Measurements from ENCODE around the gene FAM228A.

Gene FAM228A

DNA sequence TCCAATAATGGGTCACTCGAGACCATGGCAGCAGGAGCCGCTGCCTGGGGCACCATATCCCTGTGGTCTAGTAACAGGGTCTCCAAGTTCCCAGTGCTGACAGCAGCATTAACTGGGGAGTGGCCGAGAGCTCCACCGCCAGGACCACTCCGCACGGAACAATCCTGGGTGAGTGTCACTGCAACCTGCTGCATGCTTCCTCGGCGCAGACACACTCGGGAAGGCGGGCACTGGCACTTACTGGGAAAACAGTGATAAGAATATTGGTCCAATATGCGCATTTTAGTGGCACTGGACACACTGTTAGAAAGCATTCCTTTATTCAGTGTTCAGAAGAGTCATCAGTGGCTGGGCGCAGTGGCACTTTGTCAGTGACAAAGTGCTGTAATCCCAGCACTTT is 29.7 kb downstream of the FAM228A start:
- TF ChIP-seq EZH2phosphoT487 (conservative IDR thresholded peaks at IDR 0.05; ENCODE audit: low read length) = no peak
- TF ChIP-seq CTCF (IDR thresholded peaks at IDR 0.05; ENCODE audit: insufficient read depth, low read length, poor library complexity, severe bottlenecking) = no peak
- H3K79me2 ChIP-seq (ENCODE audit: insufficient read depth, low read length) = no peaks in the 10 kb centered on the region
- H3K27ac ChIP-seq (ENCODE audit: low read depth, low read length) = no peak overlapping the region
- H3K4me3 ChIP-seq (ENCODE audit: insufficient read depth, low read length, poor library complexity, severe bottlenecking) = no peak overlapping the region
- no peaks in the 10 kb centered on the region for H3F3A ChIP-seq (ENCODE audit: insufficient read depth)
- H2AFZ ChIP-seq (ENCODE audit: low read depth, low read length, severe bottlenecking) = no peak overlapping the region
- H3K9ac ChIP-seq (ENCODE audit: low read length) = no peak overlapping the region
- no peak overlapping the region for H3K4me2 ChIP-seq (ENCODE audit: low read depth, low read length, poor library complexity, severe bottlenecking)
- no peaks in the 10 kb centered on the region for H3K9me3 ChIP-seq (ENCODE audit: insufficient read depth, low read length)
- H3K9me2 ChIP-seq (replicated peaks; ENCODE audit: insufficient read depth, low read length) = no peaks in the 10 kb centered on the region
- H3K27me3 ChIP-seq (ENCODE audit: low read length) = no peaks in the 10 kb centered on the region
- no peaks in the 10 kb centered on the region for H3K36me3 ChIP-seq (ENCODE audit: low read length)
- no peaks in the 10 kb centered on the region for H4K20me1 ChIP-seq (ENCODE audit: low read depth, low read length)

DNA sequence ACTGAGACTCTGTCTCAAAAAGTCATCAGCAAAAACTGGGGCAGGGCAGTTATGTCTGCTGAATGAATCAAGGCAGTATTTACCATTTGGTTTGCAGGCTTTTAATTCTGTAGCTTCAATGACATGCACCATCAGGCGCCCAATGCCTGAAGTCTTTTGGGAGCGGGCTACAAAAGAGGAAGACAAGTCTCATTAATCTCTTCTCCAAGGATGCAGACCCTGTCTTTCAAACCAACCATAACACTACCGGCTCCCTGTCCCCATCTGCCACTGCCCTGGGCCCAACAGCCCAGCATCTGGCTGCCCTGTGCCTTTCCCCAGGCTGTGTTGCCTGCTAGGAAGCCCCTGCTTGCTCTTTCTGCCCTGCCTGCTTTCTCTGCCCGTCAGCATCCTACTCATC is 30.3 kb downstream of the FAM228A start:
- Histone ChIP-seq H3F3A (ENCODE audit: insufficient read depth) (no peaks in the 10 kb centered on the region), H3K9me3 (ENCODE audit: insufficient read depth, low read length) (no peaks in the 10 kb centered on the region), H3K36me3 (ENCODE audit: low read length) (no peaks in the 10 kb centered on the region), H3K4me3 (ENCODE audit: insufficient read depth, low read length, poor library complexity, severe bottlenecking) (no peak overlapping the region), H3K9ac (ENCODE audit: low read length) (no peak overlapping the region), H3K79me2 (ENCODE audit: insufficient read depth, low read length) (no peaks in the 10 kb centered on the region), H4K20me1 (ENCODE audit: low read depth, low read length) (no peaks in the 10 kb centered on the region), H3K27me3 (ENCODE audit: low read length) (no peaks in the 10 kb centered on the region), H2AFZ (ENCODE audit: low read depth, low read length, severe bottlenecking) (no peak overlapping the region), H3K27ac (ENCODE audit: low read depth, low read length) (no peak overlapping the region), H3K4me2 (ENCODE audit: low read depth, low read length, poor library complexity, severe bottlenecking) (no peak overlapping the region), H3K9me2 (replicated peaks; ENCODE audit: insufficient read depth, low read length) (no peaks in the 10 kb centered on the region)
- TF ChIP-seq EZH2phosphoT487 (conservative IDR thresholded peaks at IDR 0.05; ENCODE audit: low read length) (no peak), CTCF (IDR thresholded peaks at IDR 0.05; ENCODE audit: insufficient read depth, low read length, poor library complexity, severe bottlenecking) (no peak)

DNA sequence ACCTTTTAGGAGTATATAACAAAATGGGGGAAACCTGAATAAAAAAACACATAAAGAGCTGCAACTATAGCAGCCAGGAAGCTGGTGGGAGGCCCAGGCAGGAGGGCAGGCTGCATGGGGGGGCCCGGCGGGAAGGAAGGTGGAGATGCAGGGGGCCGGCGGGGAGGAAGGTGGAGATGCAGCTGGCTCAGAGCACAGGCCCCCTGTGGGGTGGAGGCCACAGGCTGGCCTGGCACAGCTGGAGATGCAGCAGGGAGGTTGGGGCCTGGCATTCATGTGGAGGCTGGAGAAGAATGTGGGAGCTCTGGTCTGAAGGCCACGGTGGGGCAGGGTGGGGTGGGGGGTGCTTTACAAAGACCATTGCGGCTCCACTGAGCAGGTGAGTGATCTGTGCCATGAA is 31.4 kb downstream of the FAM228A start:
- TF ChIP-seq EZH2phosphoT487 (conservative IDR thresholded peaks at IDR 0.05; ENCODE audit: low read length) (no peak), CTCF (IDR thresholded peaks at IDR 0.05; ENCODE audit: insufficient read depth, low read length, poor library complexity, severe bottlenecking) (no peak)
- Histone ChIP-seq H3K9me2 (replicated peaks; ENCODE audit: insufficient read depth, low read length) (no peaks in the 10 kb centered on the region), H3K27ac (ENCODE audit: low read depth, low read length) (no peak overlapping the region), H4K20me1 (ENCODE audit: low read depth, low read length) (no peaks in the 10 kb centered on the region), H3K27me3 (ENCODE audit: low read length) (no peaks in the 10 kb centered on the region), H3K4me3 (ENCODE audit: insufficient read depth, low read length, poor library complexity, severe bottlenecking) (no peak overlapping the region), H3K36me3 (ENCODE audit: low read length) (no peaks in the 10 kb centered on the region), H3K79me2 (ENCODE audit: insufficient read depth, low read length) (no peaks in the 10 kb centered on the region), H3K9me3 (ENCODE audit: insufficient read depth, low read length) (no peaks in the 10 kb centered on the region), H3K9ac (ENCODE audit: low read length) (no peak overlapping the region), H3F3A (ENCODE audit: insufficient read depth) (no peaks in the 10 kb centered on the region), H2AFZ (ENCODE audit: low read depth, low read length, severe bottlenecking) (no peak overlapping the region), H3K4me2 (ENCODE audit: low read depth, low read length, poor library complexity, severe bottlenecking) (no peak overlapping the region)

DNA sequence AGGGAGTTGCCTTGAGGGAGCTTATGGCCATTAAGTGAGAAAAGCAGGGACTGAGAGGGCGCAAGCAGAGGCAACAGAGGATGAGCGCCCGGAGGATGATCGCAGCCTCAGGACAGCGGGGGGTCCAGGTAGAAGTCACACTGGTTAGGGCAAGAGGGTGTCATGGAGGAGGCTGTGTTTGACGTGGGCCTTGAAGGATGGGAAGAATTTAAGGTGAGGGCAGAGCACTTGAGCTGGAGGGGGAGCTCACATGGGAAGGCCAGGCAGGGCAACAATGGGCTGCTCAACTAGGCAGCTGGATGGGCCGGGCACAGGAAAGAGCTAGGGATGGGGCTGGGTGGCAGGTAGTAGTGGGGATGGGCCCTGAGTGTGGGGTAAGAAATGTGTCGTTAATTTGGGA is 31.9 kb downstream of the FAM228A start:
- Histone ChIP-seq H4K20me1 (ENCODE audit: low read depth, low read length) (no peaks in the 10 kb centered on the region), H2AFZ (ENCODE audit: low read depth, low read length, severe bottlenecking) (no peak overlapping the region), H3K79me2 (ENCODE audit: insufficient read depth, low read length) (no peaks in the 10 kb centered on the region), H3F3A (ENCODE audit: insufficient read depth) (no peaks in the 10 kb centered on the region), H3K36me3 (ENCODE audit: low read length) (no peaks in the 10 kb centered on the region), H3K27ac (ENCODE audit: low read depth, low read length) (no peak overlapping the region), H3K9ac (ENCODE audit: low read length) (no peak overlapping the region), H3K4me3 (ENCODE audit: insufficient read depth, low read length, poor library complexity, severe bottlenecking) (no peak overlapping the region), H3K27me3 (ENCODE audit: low read length) (no peaks in the 10 kb centered on the region), H3K9me2 (replicated peaks; ENCODE audit: insufficient read depth, low read length) (no peaks in the 10 kb centered on the region), H3K4me2 (ENCODE audit: low read depth, low read length, poor library complexity, severe bottlenecking) (no peak overlapping the region), H3K9me3 (ENCODE audit: insufficient read depth, low read length) (no peaks in the 10 kb centered on the region)
- no peak for TF ChIP-seq CTCF (IDR thresholded peaks at IDR 0.05; ENCODE audit: insufficient read depth, low read length, poor library complexity, severe bottlenecking)
- TF ChIP-seq EZH2phosphoT487 (conservative IDR thresholded peaks at IDR 0.05; ENCODE audit: low read length) = no peak

Measured in SU-DHL-6 (cell line).